Measurements from ENCODE around the gene TNPO3.
A peak's percentile ranks its signal among the peaks of the same experiment; 100 is the strongest.
"Not testable (repeated sequence)": the region's sequence is repeated elsewhere in the genome, so short reads cannot be mapped to it uniquely, and the experiment has no call there.

TNPO3 gene

DNA sequence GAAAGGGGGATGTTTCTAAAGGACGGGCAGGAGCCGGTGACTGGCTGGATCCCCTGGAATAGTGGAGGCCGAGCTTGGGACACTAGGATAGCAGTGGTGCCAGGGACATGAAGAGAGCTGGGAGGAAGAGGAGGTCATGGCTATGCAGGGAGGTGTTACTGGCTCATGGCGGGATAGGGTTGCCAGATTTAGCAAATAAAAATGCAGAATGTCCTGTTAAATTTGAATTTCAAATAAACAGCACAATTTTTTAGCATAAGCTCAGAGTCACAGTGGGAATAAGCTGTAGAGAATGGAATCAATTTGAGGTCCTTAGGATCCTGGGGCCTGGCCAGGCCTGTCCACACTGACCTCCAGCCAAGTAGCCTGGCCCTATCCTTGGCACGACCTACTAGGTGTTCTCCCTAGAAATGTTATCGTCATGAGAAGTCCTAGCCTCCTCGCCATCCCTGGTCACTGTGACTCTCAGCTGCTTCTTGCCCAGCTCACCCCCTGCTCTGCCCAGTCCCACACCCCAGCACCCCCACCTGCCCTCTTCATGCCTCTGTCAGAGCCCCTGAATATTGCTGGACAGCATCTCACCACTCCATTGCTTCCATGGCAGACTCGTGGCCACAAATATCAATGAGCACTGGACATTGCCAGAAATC, 136.8 kb downstream of the TNPO3 start:
- DNase-seq = no peak

DNA sequence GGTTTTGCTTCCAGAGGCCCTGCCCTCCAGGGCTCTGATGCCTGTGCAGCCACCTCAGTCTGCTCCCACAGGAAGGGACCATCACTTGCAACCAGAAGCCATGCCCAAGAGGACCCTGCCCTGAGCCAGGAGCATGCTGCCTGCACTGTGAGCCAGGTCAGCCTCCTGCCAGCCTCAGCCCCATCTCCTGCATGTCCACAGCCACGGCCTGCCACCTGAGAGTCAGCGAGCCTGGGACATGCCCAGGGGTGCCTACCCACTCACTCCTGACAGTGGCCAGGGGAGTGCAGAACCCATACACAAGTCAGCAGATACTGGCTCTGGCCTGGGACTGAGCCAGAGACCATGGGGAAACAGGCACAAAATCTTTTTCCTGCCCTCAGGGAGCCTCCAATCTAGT, 137.8 kb downstream of the TNPO3 start:
- DNase-seq = no peak

DNA sequence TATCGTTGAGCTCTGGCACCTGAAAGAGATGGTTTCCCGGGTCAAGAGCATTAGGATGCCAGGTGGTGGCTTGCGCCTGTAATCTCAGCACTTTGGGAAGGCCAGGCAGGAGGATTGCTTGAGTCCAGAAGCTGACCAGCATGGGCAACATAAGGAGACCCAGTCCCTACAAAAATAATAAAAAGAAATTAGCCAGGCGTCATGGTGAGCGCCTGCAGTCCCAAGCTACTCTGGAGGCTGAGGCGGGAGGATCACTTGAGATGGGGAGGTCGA, 138.3 kb downstream of the TNPO3 start:
- no peak for DNase-seq

DNA sequence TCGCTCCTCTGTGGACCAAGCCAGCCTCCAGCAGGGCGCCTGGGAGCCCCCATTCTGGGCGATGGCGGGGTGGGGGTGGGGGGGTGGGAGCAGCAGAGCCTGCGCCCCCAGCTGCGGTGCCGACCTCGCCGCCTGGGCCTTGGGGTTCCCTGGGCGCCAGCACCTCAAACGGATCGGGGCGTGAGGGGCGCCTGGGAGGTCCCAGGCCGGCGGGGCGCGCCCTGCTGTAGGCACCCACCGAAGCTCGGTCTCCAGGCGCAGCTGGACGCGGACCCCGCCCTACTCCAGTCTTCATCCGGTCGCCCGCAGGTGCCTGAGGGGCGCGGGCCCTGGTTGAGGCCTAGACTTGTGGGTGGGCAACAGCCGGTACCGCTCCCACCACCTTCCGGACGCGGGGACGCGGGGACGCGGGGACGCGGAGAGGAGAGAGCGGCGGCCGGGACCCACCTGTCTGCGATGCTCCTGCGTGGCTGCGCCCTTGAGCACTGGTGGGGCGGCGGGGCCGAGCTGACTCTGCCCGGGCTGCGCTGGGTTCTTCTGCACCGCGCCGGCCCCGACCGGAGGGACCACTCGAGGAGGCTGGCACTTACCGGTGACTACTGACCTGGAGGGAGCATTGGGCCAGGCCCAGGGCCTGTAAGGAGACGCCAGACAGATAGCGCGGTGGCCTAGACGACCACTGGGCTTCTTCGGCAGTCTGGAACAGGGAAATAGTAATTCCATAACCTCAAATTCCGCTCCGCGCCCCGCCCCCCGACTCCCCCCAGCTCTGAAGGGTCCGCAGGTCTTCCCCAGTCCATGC, 138.9 kb downstream of the TNPO3 start:
- no peak for DNase-seq

DNA sequence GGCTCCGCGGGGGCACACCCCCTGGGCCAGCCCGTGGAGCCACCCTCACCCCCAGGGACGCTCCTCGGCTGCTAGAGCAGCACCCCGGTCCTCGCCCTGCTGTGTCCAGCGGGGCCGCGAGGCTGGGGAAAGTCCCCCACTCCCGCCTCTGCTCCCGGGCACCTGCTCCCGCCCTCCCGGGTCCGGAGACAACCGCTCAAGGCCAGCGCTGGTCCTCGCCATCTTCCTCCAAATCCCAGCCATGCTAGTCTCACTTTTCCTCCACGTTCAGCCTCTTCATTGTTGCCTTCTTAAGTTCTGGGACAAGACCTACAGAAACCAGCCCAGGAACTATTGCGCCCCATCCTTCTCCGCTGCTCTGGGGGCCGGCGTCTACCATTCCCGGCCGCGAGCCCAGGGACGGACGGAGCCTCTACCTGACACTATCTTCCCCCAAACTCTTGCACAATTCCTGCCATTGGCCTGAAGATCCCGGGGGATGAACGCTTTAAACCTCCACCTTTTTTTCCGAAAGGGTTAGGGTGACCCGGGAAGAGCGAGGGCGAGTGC, 139.6 kb downstream of the TNPO3 start:
- no peak for DNase-seq

DNA sequence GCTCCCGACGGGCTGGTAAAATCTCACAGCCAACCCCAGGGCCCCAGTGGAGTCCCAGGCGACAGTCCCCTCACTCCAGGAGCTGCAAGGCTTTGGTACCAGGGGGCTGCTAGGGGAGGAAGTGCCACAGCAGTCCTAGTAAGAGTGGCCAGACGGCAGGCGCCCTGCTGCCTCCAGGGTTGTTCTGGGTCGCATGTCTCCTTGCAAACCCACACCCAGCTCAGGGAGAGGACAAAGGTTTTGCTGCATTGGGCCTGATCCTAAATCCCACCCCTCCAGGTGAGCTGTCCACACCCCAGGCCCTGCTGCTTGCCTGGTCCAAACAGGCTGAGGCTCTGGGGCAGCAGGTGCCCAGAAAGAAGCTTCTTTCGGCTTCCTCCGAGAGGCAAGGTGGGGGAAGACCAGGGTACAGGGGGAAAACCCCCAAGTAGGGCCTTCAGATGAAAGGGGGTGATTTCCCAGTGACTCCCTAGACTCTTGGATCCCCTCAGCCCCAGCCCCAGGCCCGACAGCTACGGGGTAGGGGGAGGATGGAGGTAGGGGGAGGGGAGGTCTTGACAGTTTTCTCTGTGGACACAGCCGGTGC, 140.3 kb downstream of the TNPO3 start:
- DNase-seq = no peak

DNA sequence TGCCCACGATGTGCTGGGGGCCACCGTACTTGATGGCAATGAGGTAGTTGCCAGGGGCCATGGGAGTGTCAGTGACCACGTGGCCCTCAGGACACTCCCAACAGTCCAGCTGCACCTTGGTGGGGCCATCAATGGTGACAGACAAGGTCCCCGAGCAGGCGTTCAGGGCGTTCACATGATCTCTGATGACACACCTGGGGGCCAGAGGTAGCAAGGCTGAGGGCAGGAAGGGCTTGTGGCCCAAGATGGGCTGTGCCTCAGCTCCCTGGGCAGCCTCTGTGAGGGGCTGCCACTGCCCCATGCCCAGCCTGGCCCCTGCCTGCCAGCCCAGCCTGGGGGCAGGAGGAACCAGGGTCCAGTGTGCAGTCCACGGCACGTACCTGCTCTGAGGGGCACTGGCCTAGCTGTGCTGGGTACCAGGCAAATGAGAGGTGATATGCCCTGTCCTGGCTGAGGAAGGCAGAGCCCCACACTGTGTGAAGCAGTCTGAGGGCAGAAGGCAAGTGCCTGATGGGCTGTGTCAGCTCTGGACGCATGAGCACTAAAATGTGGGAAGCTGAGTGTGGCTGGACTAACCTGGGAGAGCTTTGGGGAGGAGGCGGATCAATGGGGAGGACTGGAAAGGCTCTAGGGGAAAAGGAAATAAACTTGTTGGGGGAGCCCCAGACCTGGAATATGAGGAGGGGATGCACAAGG, 140.9 kb downstream of the TNPO3 start:
- DNase-seq = no peak

DNA sequence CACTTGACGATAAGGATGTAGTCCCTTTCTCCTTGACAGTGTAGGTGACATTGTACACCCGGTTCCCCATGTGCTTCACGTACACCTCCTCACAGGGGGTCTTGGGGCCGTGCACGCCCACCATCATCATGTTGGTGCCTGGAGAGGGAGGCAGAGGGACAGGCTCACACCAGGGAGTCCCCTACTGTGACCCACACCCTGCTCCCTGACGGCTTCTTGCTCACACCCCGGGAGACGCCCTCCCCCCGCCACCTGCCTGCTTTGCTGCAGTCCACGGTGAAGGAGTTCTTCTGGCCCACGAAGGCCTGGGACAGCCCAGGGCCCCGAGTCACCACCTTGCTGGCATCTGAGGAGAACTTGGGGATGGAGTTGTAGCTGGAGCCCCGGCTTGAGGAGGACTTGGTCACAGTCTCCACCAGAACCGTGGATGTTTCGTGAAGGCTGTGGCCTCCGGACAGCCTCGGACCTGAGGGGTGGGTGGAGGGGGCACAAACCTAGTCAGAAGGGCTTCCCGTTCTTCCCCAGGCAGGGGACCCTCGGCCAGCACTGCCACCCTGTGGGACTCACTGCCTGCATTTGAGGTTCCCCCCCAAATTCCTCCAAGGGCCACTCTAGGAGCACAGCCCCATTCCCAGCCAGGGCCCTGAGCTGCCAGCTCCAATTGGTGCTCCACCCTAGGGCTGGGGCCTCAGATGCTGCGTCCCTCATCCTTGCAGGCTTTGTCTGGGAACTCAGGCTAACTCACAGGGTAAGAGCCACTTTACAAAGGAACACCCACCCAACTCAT, 142.0 kb downstream of the TNPO3 start:
- DNase-seq = not testable (repeated sequence)

DNA sequence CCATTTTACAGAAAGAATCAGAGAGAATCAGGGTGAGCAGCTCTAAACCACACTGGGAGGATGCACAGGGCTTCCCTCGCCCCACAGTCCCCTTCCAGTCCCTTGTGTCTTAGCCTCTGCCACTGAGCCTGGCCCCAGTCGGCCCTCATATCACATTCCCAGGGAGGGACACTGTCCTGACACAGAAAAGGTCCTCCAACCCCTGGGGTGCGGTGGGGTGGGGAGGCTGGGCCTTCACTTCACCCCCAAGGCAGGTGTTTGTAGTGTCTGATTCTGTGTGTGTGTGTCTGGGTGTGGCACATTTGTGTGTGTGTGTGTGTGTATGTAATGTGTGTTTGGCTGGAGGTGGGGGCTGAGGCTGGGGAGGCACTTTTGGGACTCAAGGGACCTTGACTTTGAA, 142.6 kb downstream of the TNPO3 start:
- no peak for DNase-seq

DNA sequence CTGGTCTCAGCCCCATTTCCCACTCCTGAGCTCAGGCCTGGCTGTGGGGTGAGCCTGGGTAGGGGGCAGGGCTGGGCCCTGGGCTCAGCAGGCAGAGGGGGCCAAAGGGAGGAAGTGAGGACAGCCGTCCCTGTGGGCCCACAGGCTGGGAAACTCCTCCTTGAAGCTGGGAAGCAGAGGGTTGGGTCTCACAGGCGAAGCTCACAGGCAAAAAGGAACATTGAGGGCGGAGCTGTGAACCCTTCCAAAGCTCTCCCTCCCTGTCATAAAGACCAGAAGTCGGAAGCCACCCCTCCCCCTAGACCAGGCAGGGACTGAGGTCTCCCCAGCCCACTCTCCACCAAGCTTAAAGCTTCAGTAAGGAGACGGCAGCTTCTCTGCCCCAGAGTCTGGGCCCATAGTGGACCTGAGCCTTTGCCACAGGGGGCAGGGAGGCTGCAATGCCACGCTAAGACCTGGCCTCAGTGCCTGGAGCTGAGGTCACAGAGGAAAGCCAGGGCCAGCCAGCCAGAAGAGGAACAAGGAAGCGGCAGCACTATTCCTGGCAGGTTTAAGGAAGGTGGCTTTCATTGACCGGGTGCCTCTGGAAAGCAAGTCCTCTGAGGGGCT, 143.4 kb downstream of the TNPO3 start:
- no peak for DNase-seq

DNA sequence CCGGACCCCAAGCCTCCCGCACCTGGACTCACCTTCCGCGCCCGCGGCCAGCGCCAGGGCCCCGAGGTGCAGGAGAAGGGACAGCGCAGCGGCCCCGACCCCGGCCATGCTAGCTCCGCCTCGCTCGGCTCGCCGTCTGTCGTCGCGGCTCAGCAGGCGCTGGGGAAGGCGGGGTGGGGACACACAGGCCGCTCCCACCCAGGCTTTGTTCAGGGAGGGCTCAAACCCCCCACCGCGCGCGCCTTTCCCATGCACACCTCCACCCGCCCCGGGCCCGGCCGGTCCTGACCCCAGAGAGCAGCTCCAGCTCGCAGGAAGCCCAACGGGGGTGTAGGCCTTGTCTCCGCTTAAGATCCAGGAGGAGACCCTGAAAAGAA, 144.4 kb downstream of the TNPO3 start, which contains the start of gene KCP:
TSS of gene KCP (minus strand) at position 141 of the 377 bp plus-strand sequence. CDS start at position 108, 33 bp downstream.
- DNase-seq = no peak

DNA sequence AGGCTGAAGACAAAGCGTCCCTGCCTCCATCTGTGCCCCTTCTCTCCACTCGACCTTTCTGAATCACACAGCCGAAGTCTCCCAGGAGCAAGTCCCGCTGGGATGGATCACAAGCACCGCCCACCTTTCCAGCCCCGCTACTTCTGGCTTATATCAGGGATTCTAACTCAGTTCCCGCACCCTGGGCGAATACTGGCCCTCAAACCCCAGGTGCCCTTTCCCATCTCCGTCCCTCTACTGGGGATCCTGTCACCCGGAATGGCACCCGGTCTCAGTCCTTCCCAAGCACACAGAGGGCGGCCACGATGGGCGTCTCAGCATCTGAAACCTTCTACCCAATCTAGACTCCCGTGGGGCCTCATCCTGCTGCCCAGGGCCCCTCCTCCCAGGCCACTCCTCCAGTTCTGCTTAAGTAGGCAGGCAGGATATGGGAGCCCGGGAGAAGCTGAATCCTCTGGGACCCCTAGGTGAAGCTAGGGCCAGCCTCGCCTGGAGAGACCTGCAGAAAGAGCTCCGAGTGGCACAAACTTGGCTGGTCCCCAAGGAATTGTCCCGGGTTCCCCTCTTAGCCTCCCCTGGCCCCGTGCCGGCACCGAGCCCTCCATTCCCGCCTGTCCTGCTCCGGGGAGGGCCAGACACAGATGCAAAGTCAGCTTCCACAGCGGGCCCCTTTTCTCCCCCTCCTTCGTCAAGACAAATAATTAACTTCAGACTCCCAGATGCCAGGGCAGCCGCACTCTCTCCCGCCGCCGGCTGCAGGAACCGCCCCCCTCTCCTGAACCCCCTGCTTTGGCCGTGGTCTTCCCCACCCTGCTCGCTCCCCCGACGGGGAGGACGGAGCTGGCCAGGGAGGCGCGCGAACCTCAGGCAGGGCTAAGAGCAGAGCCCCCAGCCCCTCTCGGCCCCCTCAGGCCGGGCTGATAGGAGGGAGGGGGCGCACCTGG, 145.0 kb downstream of the TNPO3 start:
- no peak for DNase-seq

DNA sequence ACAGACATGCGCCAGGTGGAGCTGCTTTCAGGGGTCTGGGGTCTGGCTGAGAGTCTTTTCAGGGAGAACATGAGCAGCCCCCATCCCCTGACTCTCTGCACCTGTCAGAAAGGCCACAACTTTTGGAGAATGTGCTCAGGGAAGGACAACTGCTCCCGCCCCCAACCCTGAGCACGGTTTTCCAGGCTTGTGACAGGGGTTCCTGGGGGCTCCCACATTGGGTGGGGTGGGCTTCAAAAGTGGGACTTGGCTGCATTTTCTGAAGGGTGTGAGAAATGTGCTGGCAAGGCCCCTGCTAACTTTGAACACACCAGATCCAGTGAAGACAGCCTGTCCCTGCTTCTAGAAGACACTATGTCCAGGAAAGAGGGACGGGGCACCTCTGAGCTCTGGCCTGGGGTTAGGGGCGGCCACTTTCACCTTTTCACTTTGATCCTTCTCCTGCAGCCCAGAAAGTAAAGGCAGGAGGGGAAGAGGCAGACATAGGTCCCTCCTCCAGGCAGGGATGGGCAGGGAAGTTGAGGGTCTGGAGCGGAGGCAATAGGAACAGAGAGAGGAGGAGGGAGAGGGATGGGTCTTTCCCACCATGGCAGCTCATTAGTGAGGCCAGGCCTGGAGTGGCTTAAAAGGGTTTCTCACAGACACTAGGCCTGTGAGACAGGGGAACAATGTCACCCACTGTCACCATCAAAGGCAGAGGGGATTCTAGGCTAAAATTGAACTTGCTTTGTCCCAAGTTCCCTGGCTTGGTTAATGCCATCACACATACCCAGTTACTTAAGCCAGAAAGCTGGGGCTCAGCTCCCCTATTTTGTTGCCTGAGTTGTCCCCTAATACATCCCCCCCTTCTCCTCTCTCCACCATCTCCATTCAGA, 145.9 kb downstream of the TNPO3 start:
- no peak for DNase-seq

DNA sequence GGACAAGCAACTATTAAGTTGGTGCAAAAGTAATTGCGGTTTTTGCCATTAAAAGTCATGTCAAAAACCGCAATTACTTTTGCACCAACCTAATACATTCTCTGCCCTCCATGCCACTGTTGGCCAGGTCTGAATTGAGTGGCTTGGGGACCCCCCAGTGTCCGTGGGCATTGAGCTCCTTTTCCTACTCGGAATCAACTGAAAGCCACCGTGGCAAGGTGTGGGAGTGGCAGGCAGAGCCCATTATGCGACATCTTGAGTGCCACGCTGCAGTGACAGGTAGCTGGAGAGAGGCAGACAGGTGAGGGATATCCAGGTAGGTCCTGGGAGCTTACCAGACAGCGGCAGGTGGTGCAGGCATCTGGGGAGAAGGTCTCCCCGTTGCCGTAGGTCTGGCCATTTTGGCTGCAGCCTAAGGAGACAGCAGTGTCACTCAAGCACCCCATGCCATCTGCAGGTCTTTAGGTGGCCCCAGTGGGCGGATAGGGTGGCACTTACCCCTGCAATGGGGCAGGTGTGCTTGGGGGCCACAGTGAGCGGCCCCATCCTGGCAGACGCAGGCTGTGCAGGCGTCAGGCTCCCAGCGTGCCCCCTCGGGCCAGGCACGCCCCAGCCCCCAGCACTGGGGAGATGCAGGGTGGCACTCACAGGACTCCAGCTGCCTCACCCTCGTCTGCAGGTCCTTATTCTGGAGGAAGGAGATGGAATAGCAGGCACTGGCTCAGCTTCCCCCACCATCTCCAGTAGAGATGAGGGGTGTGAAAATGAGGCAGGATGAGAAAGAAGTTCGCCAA, 147.9 kb downstream of the TNPO3 start:
- no peak for DNase-seq

DNA sequence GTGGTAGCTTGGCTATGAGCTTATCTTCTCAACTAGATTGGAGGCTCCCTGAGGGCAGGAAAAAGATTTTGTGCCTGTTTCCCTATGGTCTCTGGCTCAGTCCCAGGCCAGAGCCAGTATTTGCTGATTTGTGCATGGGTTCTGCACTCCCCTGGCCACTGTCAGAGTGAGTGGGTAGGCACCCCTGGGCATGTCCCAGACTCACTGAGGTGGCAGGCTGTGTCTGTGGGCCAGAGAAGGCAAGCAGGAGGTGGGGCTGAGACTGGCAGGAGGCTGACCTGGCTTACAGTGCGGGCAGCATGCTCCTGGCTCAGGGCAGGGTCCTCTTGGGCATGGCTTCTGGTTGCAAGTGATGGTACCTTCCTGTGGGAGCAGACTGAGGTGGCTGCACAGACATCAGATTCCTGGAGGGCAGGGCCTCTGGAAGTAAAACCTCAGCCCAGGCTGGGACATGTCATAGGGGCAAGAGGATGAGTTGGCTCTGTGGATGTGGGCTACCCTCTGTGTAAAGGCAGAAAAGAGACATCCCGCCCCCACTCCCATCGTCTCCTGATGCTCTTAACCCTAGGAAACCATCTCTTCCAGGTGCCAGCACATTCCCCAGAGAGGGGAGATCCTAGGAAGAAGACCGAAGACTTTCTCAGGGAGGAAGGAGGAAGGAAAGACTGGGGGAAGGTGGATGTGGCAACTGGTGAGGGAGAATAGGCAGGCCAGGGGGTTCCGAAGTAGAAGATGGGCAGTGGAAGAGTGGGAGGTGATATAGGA, 148.7 kb downstream of the TNPO3 start:
- DNase-seq = no peak

DNA sequence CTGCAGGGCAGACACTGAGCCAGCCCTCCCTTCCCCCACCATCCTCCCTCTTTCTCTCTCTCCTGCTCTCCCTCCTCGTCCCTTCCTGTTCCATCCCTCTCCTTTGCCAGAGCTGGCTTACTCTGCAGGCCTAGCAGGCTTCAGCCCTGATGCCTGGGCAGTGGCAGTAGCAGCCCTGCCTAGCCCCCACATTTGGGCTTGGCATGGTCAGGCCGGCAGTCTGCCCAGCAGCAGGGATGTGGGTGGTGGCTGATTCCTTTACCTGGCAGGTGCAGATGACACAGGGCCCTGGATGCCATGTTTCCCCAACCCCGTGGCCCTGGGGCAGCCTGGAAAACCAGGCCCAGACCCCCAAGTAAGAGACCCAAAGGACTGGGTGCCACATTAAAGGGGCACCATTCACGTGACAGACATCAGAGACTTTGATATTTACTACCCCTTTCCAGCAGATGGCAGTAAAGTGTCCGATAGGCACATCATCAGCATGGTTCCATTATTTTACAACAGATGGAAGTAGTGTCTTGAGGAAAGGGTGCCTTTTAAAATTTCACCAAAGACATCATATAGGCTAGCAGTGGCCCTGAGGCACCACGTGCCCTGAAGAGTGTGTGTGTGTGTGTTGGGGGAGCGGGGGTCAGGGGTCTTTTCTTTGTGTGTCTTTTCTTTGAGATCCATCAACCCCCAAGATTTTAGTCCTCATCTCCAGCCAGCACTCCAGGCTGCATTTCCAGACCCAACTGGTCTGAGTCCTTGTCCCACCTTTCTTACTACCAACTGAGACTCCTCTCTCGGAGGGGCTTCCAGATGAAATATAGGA, 150.3 kb downstream of the TNPO3 start:
- peak; percentile 67 for DNase-seq
